Stomach smooth muscle (tissue), 2 donors: ENCODE data around the gene LXN.

Source experiments
- H3K27ac ChIP-seq: one replicate; pipeline ENCODE4 v1.7.0; 2013; ENCODE audit warnings: mild to moderate bottlenecking, low read length, inconsistent platforms
- H3K27me3 ChIP-seq, 2 donors: one replicate each; pipeline ENCODE4 v1.7.0; 2013; ENCODE audit warnings: low read length in 2 of 2; ENCODE audit not compliant: insufficient read depth in 2 of 2, control insufficient read depth in 1 of 2
- H3K36me3 ChIP-seq, 2 donors: one replicate each; pipeline ENCODE4 v1.7.0; 2013; ENCODE audit warnings: low read length in 2 of 2; ENCODE audit not compliant: control insufficient read depth in 2 of 2, insufficient read depth in 2 of 2
- H3K4me1 ChIP-seq: one replicate; pipeline ENCODE4 v1.7.0; 2013; ENCODE audit warnings: low read length; ENCODE audit not compliant: control insufficient read depth, insufficient read depth
- H3K4me3 ChIP-seq, 2 donors: one replicate each; pipeline ENCODE4 v1.7.0; 2013; ENCODE audit warnings: low read length in 2 of 2
- H3K9ac ChIP-seq, 2 donors: one replicate each; pipeline ENCODE4 v1.7.0; 2013; ENCODE audit warnings: low read length in 2 of 2, mild to moderate bottlenecking in 1 of 2
- H3K9me3 ChIP-seq, 2 donors: one replicate each; pipeline ENCODE4 v1.7.0; 2013; ENCODE audit warnings: low read length in 2 of 2; ENCODE audit not compliant: control insufficient read depth in 2 of 2
- donor health status: healthy.
- donor health status: Pancreatic carcinoma.

LXN gene

GRCh38 chr3:158644345-158644908 is 28.0 kb downstream of the LXN start, which contains the start of gene GFM1:
GFM1 (plus strand) TSS chr3:158644527; CDS start chr3:158644635, 108 bp downstream.
- peak within 1 kb of the TSS; percentile 88 for H3K27ac ChIP-seq
- no peaks in the 10 kb centered on the region for H3K9me3 ChIP-seq
- peaks cover 6% of the 10 kb centered on the region for H3K4me1 ChIP-seq
- H3K27me3 ChIP-seq = no peaks in the 10 kb centered on the region
- H3K4me3 ChIP-seq = peak within 1 kb of the TSS; percentile 92 to 99
- no peaks in the 10 kb centered on the region for H3K36me3 ChIP-seq
- H3K9ac ChIP-seq = peak within 1 kb of the TSS; percentile 90 to 97

GRCh38 chr3:158642474-158643210 is 29.8 kb downstream of the LXN start:
- no peak overlapping the region for H3K4me3 ChIP-seq
- peaks cover 6% of the 10 kb centered on the region for H3K4me1 ChIP-seq
- no peaks in the 10 kb centered on the region for H3K27me3 ChIP-seq
- no peak overlapping the region for H3K9ac ChIP-seq
- H3K36me3 ChIP-seq = no peaks in the 10 kb centered on the region
- H3K27ac ChIP-seq = no peak overlapping the region
- H3K9me3 ChIP-seq = no peaks in the 10 kb centered on the region

- no peaks in the 10 kb centered on the region for H3K36me3 ChIP-seq
- H3K9ac ChIP-seq = no peak overlapping the region
- H3K4me1 ChIP-seq = peaks cover 6% of the 10 kb centered on the region
- H3K4me3 ChIP-seq = no peak overlapping the region
- no peaks in the 10 kb centered on the region for H3K9me3 ChIP-seq
- H3K27me3 ChIP-seq = no peaks in the 10 kb centered on the region
- no peak overlapping the region for H3K27ac ChIP-seq
These were observed 30.4 kb downstream of the LXN start for GRCh38 chr3:158642005-158642404.

- Histone ChIP-seq H3K4me3 (no peak overlapping the region), H3K4me1 (peaks cover under 1% of the 10 kb centered on the region), H3K36me3 (no peaks in the 10 kb centered on the region), H3K9me3 (no peaks in the 10 kb centered on the region), H3K27me3 (no peaks in the 10 kb centered on the region), H3K9ac (no peak overlapping the region), H3K27ac (no peak overlapping the region)
These were observed 31.8 kb downstream of the LXN start for GRCh38 chr3:158640646-158641045.

- no peak overlapping the region for H3K4me3 ChIP-seq
- H3K4me1 ChIP-seq = no peaks in the 10 kb centered on the region
- no peak overlapping the region for H3K27ac ChIP-seq
- no peaks in the 10 kb centered on the region for H3K9me3 ChIP-seq
- H3K36me3 ChIP-seq = no peaks in the 10 kb centered on the region
- H3K27me3 ChIP-seq = no peaks in the 10 kb centered on the region
- H3K9ac ChIP-seq = no peak overlapping the region
These were observed 40.5 kb downstream of the LXN start for GRCh38 chr3:158631981-158632380.

GRCh38 chr3:158625881-158626280 is 46.6 kb downstream of the LXN start:
- no peaks in the 10 kb centered on the region for H3K27me3 ChIP-seq
- no peaks in the 10 kb centered on the region for H3K36me3 ChIP-seq
- H3K4me1 ChIP-seq = no peaks in the 10 kb centered on the region
- H3K9ac ChIP-seq = no peak overlapping the region
- H3K27ac ChIP-seq = no peak overlapping the region
- no peaks in the 10 kb centered on the region for H3K9me3 ChIP-seq
- H3K4me3 ChIP-seq = no peak overlapping the region

- no peak overlapping the region for H3K27ac ChIP-seq
- no peaks in the 10 kb centered on the region for H3K36me3 ChIP-seq
- H3K27me3 ChIP-seq = no peaks in the 10 kb centered on the region
- no peak overlapping the region for H3K9ac ChIP-seq
- H3K4me3 ChIP-seq = no peak overlapping the region
- H3K9me3 ChIP-seq = no peaks in the 10 kb centered on the region
- no peaks in the 10 kb centered on the region for H3K4me1 ChIP-seq
These were observed 54.2 kb downstream of the LXN start for GRCh38 chr3:158617982-158618875.
